Upper lobe of right lung (tissue), 1 donor: ENCODE data around the gene ARHGAP6. TPM values are rescaled to one million over a fixed set of nuclear protein-coding genes. Genes with fewer than 3 reads are reported as not detected.

ENCODE experiments used
- ATAC-seq: fragments of 200-7000 bp; cut with Tn5 transposase; one replicate; pipeline ENCODE4 v1.9.1; 2020; ENCODE audit warnings: mild to moderate bottlenecking, moderate library complexity
- DNase-seq: peaks from one replicate; pipeline ENCODE4 v3.0.0-alpha.2; 2020
- H3K27ac ChIP-seq: fragments of 200-600 bp; one replicate; pipeline ENCODE4 v1.8.0; 2022
- H3K27me3 ChIP-seq: fragments of 200-600 bp; one replicate; pipeline ENCODE4 v1.8.0; 2022; ENCODE audit warnings: mild to moderate bottlenecking
- H3K36me3 ChIP-seq: fragments of 200-600 bp; one replicate; pipeline ENCODE4 v1.8.0; 2022
- H3K4me1 ChIP-seq: fragments of 200-600 bp; one replicate; pipeline ENCODE4 v1.8.0; 2022
- H3K4me3 ChIP-seq: fragments of 200-600 bp; one replicate; pipeline ENCODE4 v1.8.0; 2022; ENCODE audit warnings: mild to moderate bottlenecking
- H3K9me3 ChIP-seq: fragments of 200-600 bp; one replicate; pipeline ENCODE4 v1.8.0; 2022
- CTCF ChIP-seq: fragments of 200-600 bp; IDR thresholded peaks from one replicate; pipeline ENCODE4 v1.8.0; 2022; ENCODE audit warnings: antibody characterized with exemption
- intact Hi-C: fragments of 100-400 bp; cut with DNase I; formaldehyde crosslinking; loops from one replicate; pipeline ENCODE4 v1.11.0; 2022
- total RNA-seq: library from RNA; stranded (reverse); fragmentation: NEBNext Ultra II Directional; extraction: Animal tissue kit (Norgen Biotek cat#: 25700); gene quantifications from one replicate; pipeline ENCODE4 v1.2.1, GENCODE V29; 2021
- donor health status: DM: no; HTN: yes; CAD: no; lungs with severe emphysema.

Gene ARHGAP6
- total RNA-seq, 1 donor from 2014 or later: 17.1 TPM

GRCh38 chrX:11672213-11672612, 6.5 kb upstream of the ARHGAP6 start:
- no peaks in the 10 kb centered on the region for H3K9me3 ChIP-seq
- intact Hi-C loops: no loop called here
- no peaks in the 10 kb centered on the region for H3K27me3 ChIP-seq
- H3K4me3 ChIP-seq: no peak overlapping the region
- ATAC-seq (no peak), DNase-seq (no peak)
- H3K4me1 ChIP-seq: no peaks in the 10 kb centered on the region
- no peak for TF ChIP-seq CTCF
- H3K36me3 ChIP-seq: no peaks in the 10 kb centered on the region
- no peak overlapping the region for H3K27ac ChIP-seq

- Histone ChIP-seq H3K9me3 (no peaks in the 10 kb centered on the region), H3K4me3 (no peak overlapping the region), H3K27me3 (no peaks in the 10 kb centered on the region), H3K27ac (no peak overlapping the region), H3K36me3 (no peaks in the 10 kb centered on the region), H3K4me1 (no peaks in the 10 kb centered on the region)
- no peak for TF ChIP-seq CTCF
- ATAC-seq: no peak
- no peak for DNase-seq
- intact Hi-C loops: no loop called here
Measured at GRCh38 chrX:11670316-11670715, 4.6 kb upstream of the ARHGAP6 start.

- Histone ChIP-seq H3K27me3 (no peaks in the 10 kb centered on the region), H3K4me1 (no peaks in the 10 kb centered on the region), H3K4me3 (peak overlapping the region; percentile 46), H3K9me3 (no peaks in the 10 kb centered on the region), H3K36me3 (no peaks in the 10 kb centered on the region), H3K27ac (no peak overlapping the region)
- DNase-seq: no peak
- intact Hi-C loops: no loop called here
- ATAC-seq: no peak
- no peak for TF ChIP-seq CTCF
Measured at GRCh38 chrX:11666952-11667685, 1.4 kb upstream of the ARHGAP6 start.

- Histone ChIP-seq H3K27me3 (no peaks in the 10 kb centered on the region), H3K27ac (no peak overlapping the region), H3K4me1 (no peaks in the 10 kb centered on the region), H3K9me3 (no peaks in the 10 kb centered on the region), H3K4me3 (peak overlapping the region; percentile 46), H3K36me3 (no peaks in the 10 kb centered on the region)
- no peak for TF ChIP-seq CTCF
- intact Hi-C loops: no loop called here
- ATAC-seq (no peak), DNase-seq (no peak)
Measured at GRCh38 chrX:11666164-11666563, 444 bp upstream of the ARHGAP6 start.

GRCh38 chrX:11664211-11665167, 1.2 kb downstream of the ARHGAP6 start:
- TF ChIP-seq CTCF: no peak
- Histone ChIP-seq H3K27ac (no peak overlapping the region), H3K27me3 (no peaks in the 10 kb centered on the region), H3K9me3 (no peaks in the 10 kb centered on the region), H3K36me3 (no peaks in the 10 kb centered on the region), H3K4me1 (no peaks in the 10 kb centered on the region), H3K4me3 (peak overlapping the region; percentile 46)
- no peak for ATAC-seq
- DNase-seq: no peak
- intact Hi-C loops: no loop called here
